ENCODE measurements around the gene BLNK. TPM values are rescaled to one million over a fixed set of nuclear protein-coding genes. Genes with fewer than 3 reads are reported as not detected.

The BLNK gene
- total RNA-seq (1 to 10 TPM in 2 of 5 experiments, under 1 TPM in 2, not detected in 1; 0.54 to 6.5 (median 1.5) TPM), polyA plus RNA-seq (under 1 TPM; 0.17 to 0.18 TPM), total RNA-seq (not detected)

DNA sequence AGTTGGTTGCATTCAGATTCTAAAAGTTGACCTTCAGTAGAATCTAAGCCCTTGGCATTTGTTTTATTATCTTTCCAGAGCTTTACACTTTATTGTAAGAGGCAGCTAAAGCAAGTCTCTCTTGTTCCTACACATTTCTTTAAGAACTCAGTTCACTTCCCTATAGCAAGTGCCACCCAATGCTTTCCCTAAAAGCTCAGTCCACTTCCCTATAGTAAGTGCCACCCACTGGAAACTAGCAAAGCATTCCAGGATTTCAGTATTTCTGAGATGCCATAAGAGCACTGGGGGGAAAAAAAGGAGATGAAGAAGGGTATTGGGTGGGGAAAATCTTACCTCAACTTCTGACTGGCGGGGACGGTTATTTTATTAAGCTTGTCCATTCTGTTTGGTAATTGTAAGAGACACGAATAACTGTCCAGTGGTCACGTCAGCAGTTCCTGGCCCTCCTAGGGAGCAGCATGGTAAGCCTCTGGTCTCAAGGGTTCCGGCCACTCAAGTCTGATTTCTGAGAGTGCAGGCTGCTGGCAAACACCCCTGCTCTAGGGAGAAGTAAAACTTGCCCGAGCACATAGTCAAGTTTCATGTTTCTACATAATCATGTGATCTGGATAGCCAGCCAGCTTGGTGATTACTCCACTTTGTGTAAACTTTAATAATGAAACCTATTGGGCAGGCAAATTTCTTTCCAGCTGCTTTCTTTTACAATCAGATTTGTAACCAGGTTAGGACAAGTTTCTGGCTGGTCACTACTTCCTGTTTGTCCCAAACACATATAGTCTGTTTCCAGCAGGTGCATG is at the start of gene BLNK:
BLNK (minus strand) TSS at position 554 of the 800 bp plus-strand sequence; CDS start at position 383, 171 bp downstream.
- DNase-seq = no peak
- Mint-ChIP-seq H3K36me3 (no peaks in the 10 kb centered on the region), H3K27me3 (peaks cover 0 to 20% (median 8%) of the 10 kb centered on the region in 5 donors), H3K4me1 (no peaks in the 10 kb centered on the region), H3K9me3 (peaks cover 0 to 4% (median 0%) of the 10 kb centered on the region in 11 donors), H3K27ac (no peak within 1 kb of the TSS), H3K4me3 (no peak within 1 kb of the TSS)
- H3K9me3 ChIP-seq (ENCODE audit: control insufficient read depth in 2 of 3, low read length in 3 of 3) = no peaks in the 10 kb centered on the region
- no peaks in the 10 kb centered on the region for H3K27me3 ChIP-seq (ENCODE audit: control insufficient read depth in 2 of 2, insufficient read depth in 2 of 2, low read length in 2 of 2)
- intact Hi-C loops (cut with micrococcal nuclease) = no loop called here
- H3K4me1 ChIP-seq (ENCODE audit: control insufficient read depth in 2 of 2, insufficient read depth in 2 of 2, low read length in 2 of 2) = no peaks in the 10 kb centered on the region
- no peak within 1 kb of the TSS for H3K27ac ChIP-seq (ENCODE audit: low read depth, low read length)
- no peaks in the 10 kb centered on the region for H3K36me3 ChIP-seq (ENCODE audit: control insufficient read depth in 2 of 3, insufficient read depth in 3 of 3, low read length in 3 of 3)
- H3K4me3 ChIP-seq (ENCODE audit: low read length) = no peak within 1 kb of the TSS
- ChIA-PET POLR2A (no interaction called here), CTCF (interaction anchor here (0.9 to 1.2 kb wide), 2 partner anchors 42 to 63 kb away, joined by 3 read pairs; no protein-coding TSS in a partner anchor)
- ATAC-seq = peak; percentile 60

DNA sequence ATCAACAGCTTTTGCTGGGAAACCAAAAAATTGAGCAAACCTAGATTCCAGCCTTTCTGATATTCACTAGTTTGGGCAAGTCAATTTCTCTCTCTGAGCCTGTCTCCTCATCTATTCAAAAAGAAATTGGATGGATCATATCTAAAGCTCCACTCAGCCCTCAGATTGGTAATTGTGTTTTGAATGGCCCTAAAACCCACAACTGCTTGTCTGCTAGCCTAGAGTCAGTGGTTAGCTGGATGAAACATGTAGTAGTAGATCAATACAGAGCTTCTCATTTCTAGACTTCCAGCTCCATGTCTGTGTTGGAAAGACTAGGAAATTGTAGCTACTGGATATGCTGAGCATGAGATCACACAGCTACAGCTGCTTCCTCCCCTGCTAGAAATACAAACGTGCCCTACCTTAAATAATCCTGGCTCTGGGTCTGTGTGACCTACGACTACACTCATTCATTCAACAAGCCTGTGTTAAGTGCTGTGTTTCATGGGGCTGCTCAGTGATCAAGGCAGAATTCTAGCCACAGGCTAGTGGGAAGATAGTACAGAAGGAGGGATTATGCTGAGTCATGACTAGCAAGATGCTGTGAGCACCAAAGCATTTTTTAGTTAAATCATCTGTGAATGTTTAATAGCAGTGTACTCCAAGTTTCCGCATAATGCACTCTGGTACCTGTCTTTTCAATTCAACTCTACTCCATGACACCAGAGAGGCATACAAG is 48.5 kb upstream of the BLNK start:
- Mint-ChIP-seq H3K27ac (no peak overlapping the region), H3K36me3 (no peaks in the 10 kb centered on the region), H3K27me3 (peaks cover 0 to 20% (median 16%) of the 10 kb centered on the region in 5 donors), H3K4me3 (no peak overlapping the region), H3K4me1 (peaks cover 0 to 17% (median 6%) of the 10 kb centered on the region in 7 donors), H3K9me3 (no peaks in the 10 kb centered on the region)
- no peaks in the 10 kb centered on the region for H3K36me3 ChIP-seq (ENCODE audit: control insufficient read depth in 2 of 3, insufficient read depth in 3 of 3, low read length in 3 of 3)
- no peaks in the 10 kb centered on the region for H3K9me3 ChIP-seq (ENCODE audit: control insufficient read depth in 2 of 3, low read length in 3 of 3)
- no peak overlapping the region for H3K27ac ChIP-seq (ENCODE audit: low read depth, low read length)
- ChIA-PET POLR2A (no interaction called here), CTCF (interaction anchor here (0.8 to 1.2 kb wide), 2 partner anchors 14 to 90 kb away, joined by 3 to 5 read pairs; no protein-coding TSS in a partner anchor)
- intact Hi-C loops (cut with micrococcal nuclease) = no loop called here
- no peaks in the 10 kb centered on the region for H3K27me3 ChIP-seq (ENCODE audit: control insufficient read depth in 2 of 2, insufficient read depth in 2 of 2, low read length in 2 of 2)
- no peak for DNase-seq
- no peak for ATAC-seq
- no peaks in the 10 kb centered on the region for H3K4me1 ChIP-seq (ENCODE audit: control insufficient read depth in 2 of 2, insufficient read depth in 2 of 2, low read length in 2 of 2)
- H3K4me3 ChIP-seq (ENCODE audit: low read length) = no peak overlapping the region

DNA sequence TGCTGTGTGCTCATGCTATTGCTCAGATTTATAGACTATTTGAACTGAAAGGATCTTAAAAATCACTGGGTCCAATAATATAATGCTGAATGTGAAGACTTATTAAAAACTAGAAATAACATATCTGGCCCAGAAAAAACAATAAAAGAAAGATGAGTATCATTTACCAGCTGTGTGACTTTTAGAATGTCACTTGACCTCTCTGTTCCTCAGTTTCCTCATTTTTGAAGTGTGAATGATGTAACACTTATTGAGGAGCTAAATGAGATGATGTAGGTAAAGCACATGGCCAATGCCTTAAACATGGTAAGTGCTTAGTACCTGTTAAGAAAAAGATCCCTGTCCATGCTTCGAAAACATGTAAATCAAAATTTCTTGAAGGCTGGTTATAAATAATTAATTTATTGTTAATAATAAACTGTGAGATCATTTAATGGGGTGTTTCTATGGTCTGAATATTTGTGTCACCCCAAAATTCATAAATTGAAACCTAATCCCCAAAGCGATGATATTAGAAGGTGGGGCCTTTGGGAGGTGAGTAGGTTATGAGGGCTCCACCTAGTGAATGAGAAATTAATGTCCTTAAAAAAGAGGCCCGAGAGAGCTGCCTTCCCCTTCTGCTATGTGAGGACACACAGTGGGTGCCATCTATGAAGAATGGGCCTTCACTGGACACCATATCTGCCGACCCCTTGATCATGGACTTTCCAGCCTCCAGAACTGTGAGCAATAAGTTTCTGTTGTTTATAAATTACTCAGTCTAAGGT is 45.9 kb upstream of the BLNK start:
- Histone ChIP-seq H3K27ac (ENCODE audit: low read depth, low read length) (no peak overlapping the region), H3K36me3 (ENCODE audit: control insufficient read depth in 2 of 3, insufficient read depth in 3 of 3, low read length in 3 of 3) (no peaks in the 10 kb centered on the region), H3K4me3 (ENCODE audit: low read length) (no peak overlapping the region), H3K27me3 (ENCODE audit: control insufficient read depth in 2 of 2, insufficient read depth in 2 of 2, low read length in 2 of 2) (no peaks in the 10 kb centered on the region), H3K9me3 (ENCODE audit: control insufficient read depth in 2 of 3, low read length in 3 of 3) (no peaks in the 10 kb centered on the region), H3K4me1 (ENCODE audit: control insufficient read depth in 2 of 2, insufficient read depth in 2 of 2, low read length in 2 of 2) (no peaks in the 10 kb centered on the region)
- POLR2A ChIA-PET = interaction anchor here (0.6 to 1.3 kb wide), 2 partner anchors 11 to 17 kb away, joined by 3 to 4 read pairs; no protein-coding TSS in a partner anchor
- ATAC-seq = no peak
- Mint-ChIP-seq H3K4me1 (peaks cover 0 to 17% (median 7%) of the 10 kb centered on the region in 7 donors), H3K4me3 (no peak overlapping the region), H3K27me3 (peaks cover 0 to 18% (median 14%) of the 10 kb centered on the region in 5 donors), H3K27ac (peak overlapping the region in 1 of 9 donors; percentile 48), H3K36me3 (no peaks in the 10 kb centered on the region), H3K9me3 (no peaks in the 10 kb centered on the region)
- CTCF ChIA-PET = interaction anchor here (1.0 to 2.7 kb wide), 3 partner anchors 9 to 88 kb away, joined by 4 to 16 read pairs (median 4); no protein-coding TSS in a partner anchor
- intact Hi-C loops (cut with micrococcal nuclease) = loop anchor here in 1 of 2 donors (1.0 kb wide), 2 partner anchors 88 to 300 kb away; no protein-coding TSS in a partner anchor
- peak in 1 of 9 donors; percentile 25 for DNase-seq

DNA sequence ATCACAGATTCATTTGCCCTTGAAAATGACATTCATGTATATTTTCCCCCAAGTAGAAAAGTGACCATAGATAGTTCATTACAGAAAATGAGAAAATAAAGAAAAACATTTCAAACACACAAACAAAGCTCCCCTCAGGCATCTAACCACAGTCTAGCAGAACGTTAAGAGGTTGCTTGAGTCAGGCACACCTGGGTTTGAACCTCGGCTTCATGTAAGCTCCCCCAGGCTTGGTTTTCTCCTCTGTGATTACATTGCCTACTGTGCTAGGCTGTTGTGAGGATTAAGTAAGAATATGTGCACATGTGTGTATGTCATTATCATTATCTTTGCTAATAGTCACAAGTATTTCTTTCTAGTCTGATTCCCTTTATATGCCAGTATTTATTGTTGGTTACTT is 42.0 kb upstream of the BLNK start:
- Histone ChIP-seq H3K4me3 (ENCODE audit: low read length) (no peak overlapping the region), H3K4me1 (ENCODE audit: control insufficient read depth in 2 of 2, insufficient read depth in 2 of 2, low read length in 2 of 2) (no peaks in the 10 kb centered on the region), H3K36me3 (ENCODE audit: control insufficient read depth in 2 of 3, insufficient read depth in 3 of 3, low read length in 3 of 3) (no peaks in the 10 kb centered on the region), H3K27me3 (ENCODE audit: control insufficient read depth in 2 of 2, insufficient read depth in 2 of 2, low read length in 2 of 2) (no peaks in the 10 kb centered on the region), H3K27ac (ENCODE audit: low read depth, low read length) (no peak overlapping the region), H3K9me3 (ENCODE audit: control insufficient read depth in 2 of 3, low read length in 3 of 3) (no peaks in the 10 kb centered on the region)
- Mint-ChIP-seq H3K27me3 (peaks cover 0 to 15% (median 10%) of the 10 kb centered on the region in 5 donors), H3K36me3 (no peaks in the 10 kb centered on the region), H3K4me3 (no peak overlapping the region), H3K27ac (peak overlapping the region in 1 of 9 donors; percentile 37), H3K9me3 (no peaks in the 10 kb centered on the region), H3K4me1 (peaks cover 0 to 32% (median 12%) of the 10 kb centered on the region in 7 donors)
- ChIA-PET POLR2A (no interaction called here), CTCF (interaction anchor here (1.1 kb wide), 1 partner anchor 83 kb away, joined by 4 read pairs; no protein-coding TSS in a partner anchor)
- ATAC-seq (no peak), DNase-seq (no peak)
- intact Hi-C loops (cut with micrococcal nuclease) = no loop called here

DNA sequence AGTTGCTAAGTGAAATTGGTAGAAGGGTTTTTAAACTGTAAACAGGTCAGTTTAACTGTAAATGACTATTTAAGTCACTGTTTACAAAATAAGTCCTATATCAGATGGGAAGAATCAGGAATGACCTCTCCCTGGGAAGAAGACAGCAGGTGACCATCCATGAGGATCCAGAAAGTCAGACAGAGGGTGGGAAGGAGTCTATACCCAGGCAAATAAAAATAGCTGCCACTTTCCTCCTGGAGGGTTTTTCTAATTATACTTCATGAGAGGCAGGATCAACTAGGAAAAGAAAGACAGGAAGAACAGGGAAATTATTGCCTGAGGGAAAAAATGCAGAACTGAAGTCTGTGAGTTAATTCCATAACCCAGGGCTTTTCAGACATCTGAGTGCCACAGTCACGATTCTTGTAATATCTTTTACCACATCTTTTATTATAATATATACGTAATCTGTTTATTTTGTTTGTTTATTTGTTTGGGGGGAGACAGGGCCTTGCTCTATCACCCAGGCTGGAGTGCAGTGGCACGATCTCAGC is 39.9 kb upstream of the BLNK start:
- ATAC-seq (no peak), DNase-seq (no peak)
- Histone ChIP-seq H3K27me3 (ENCODE audit: control insufficient read depth in 2 of 2, insufficient read depth in 2 of 2, low read length in 2 of 2) (no peaks in the 10 kb centered on the region), H3K9me3 (ENCODE audit: control insufficient read depth in 2 of 3, low read length in 3 of 3) (no peaks in the 10 kb centered on the region), H3K4me3 (ENCODE audit: low read length) (no peak overlapping the region), H3K27ac (ENCODE audit: low read depth, low read length) (no peak overlapping the region), H3K4me1 (ENCODE audit: control insufficient read depth in 2 of 2, insufficient read depth in 2 of 2, low read length in 2 of 2) (peaks cover 0 to 9% of the 10 kb centered on the region in 2 donors), H3K36me3 (ENCODE audit: control insufficient read depth in 2 of 3, insufficient read depth in 3 of 3, low read length in 3 of 3) (no peaks in the 10 kb centered on the region)
- peaks cover 0 to 39% (median 23%) of the 10 kb centered on the region in 7 donors for H3K4me1 Mint-ChIP-seq
- H3K36me3 Mint-ChIP-seq = peaks cover 0 to 3% (median 0%) of the 10 kb centered on the region in 5 donors
- intact Hi-C loops (cut with micrococcal nuclease) = no loop called here
- no peaks in the 10 kb centered on the region for H3K9me3 Mint-ChIP-seq
- H3K4me3 Mint-ChIP-seq = no peak overlapping the region
- peak overlapping the region in 1 of 9 donors; percentile 67 for H3K27ac Mint-ChIP-seq
- CTCF ChIA-PET = interaction anchor here (1.1 kb wide), 1 partner anchor 17 kb away, joined by 3 read pairs; no protein-coding TSS in a partner anchor
- POLR2A ChIA-PET = no interaction called here
- peaks cover 0 to 13% (median 4%) of the 10 kb centered on the region in 5 donors for H3K27me3 Mint-ChIP-seq

DNA sequence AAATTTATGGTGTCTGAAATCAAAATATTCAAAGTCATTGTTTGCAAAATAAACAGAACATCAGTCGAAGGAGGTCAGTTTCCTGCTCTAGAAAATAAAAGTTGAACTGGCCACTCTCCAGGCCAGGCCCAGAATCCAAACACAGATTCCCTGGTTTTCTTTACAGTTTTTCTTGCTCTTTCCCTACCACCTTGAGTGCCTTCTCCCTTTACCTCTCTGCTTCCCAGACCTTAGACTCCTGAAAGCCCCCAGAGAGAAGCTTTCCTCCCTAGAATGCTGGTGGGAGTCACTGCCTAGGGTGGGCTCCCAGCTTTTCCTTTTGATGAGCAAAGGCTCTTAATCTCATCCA is 38.9 kb upstream of the BLNK start:
- intact Hi-C loops (cut with micrococcal nuclease) = no loop called here
- Mint-ChIP-seq H3K27ac (no peak overlapping the region), H3K4me1 (peaks cover 0 to 40% (median 28%) of the 10 kb centered on the region in 7 donors), H3K9me3 (no peaks in the 10 kb centered on the region), H3K27me3 (peaks cover 0 to 16% (median 3%) of the 10 kb centered on the region in 5 donors), H3K4me3 (no peak overlapping the region), H3K36me3 (peaks cover 0 to 3% (median 0%) of the 10 kb centered on the region in 5 donors)
- POLR2A ChIA-PET = no interaction called here
- peaks cover 0 to 11% of the 10 kb centered on the region in 2 donors for H3K4me1 ChIP-seq (ENCODE audit: control insufficient read depth in 2 of 2, insufficient read depth in 2 of 2, low read length in 2 of 2)
- H3K36me3 ChIP-seq (ENCODE audit: control insufficient read depth in 2 of 3, insufficient read depth in 3 of 3, low read length in 3 of 3) = no peaks in the 10 kb centered on the region
- no peak for ATAC-seq
- no peak overlapping the region for H3K27ac ChIP-seq (ENCODE audit: low read depth, low read length)
- no peak overlapping the region for H3K4me3 ChIP-seq (ENCODE audit: low read length)
- DNase-seq = no peak
- no peaks in the 10 kb centered on the region for H3K9me3 ChIP-seq (ENCODE audit: control insufficient read depth in 2 of 3, low read length in 3 of 3)
- no peaks in the 10 kb centered on the region for H3K27me3 ChIP-seq (ENCODE audit: control insufficient read depth in 2 of 2, insufficient read depth in 2 of 2, low read length in 2 of 2)
- CTCF ChIA-PET = no interaction called here
